Liver (tissue), 9 donors: ENCODE results near the gene PDZRN4. TPM values are rescaled to one million over a fixed set of nuclear protein-coding genes. Genes with fewer than 3 reads are reported as not detected.

ENCODE experiments used
- DNase-seq: peaks from one replicate; pipeline ENCODE4 v3.0.0-alpha.2; 2017; ENCODE audit warnings: low spot score
- H3K27ac ChIP-seq, 2 donors: one replicate each; pipeline ENCODE4 v1.7.0; 2013; ENCODE audit warnings: inconsistent platforms in 2 of 2, low read length in 2 of 2, control low read depth in 1 of 2, low read depth in 1 of 2, mild to moderate bottlenecking in 1 of 2
- H3K27me3 ChIP-seq, 4 donors: one replicate each; pipeline versions ENCODE4 v1.6.1 to v1.7.0; 2013; ENCODE audit warnings: low read length in 3 of 4, inconsistent platforms in 1 of 4, mild to moderate bottlenecking in 1 of 4, moderate library complexity in 1 of 4; ENCODE audit not compliant: control insufficient read depth in 4 of 4, insufficient read depth in 4 of 4
- H3K36me3 ChIP-seq, 4 donors: one replicate each; pipeline versions ENCODE4 v1.6.1 to v1.7.0; 2013; ENCODE audit warnings: low read length in 3 of 4, mild to moderate bottlenecking in 3 of 4, low read depth in 1 of 4, moderate library complexity in 1 of 4; ENCODE audit not compliant: control insufficient read depth in 4 of 4, insufficient read depth in 3 of 4
- H3K4me1 ChIP-seq, 4 donors: one replicate each; pipeline versions ENCODE4 v1.6.1 to v1.7.0; 2013; ENCODE audit warnings: low read length in 3 of 4, mild to moderate bottlenecking in 3 of 4, moderate library complexity in 1 of 4; ENCODE audit not compliant: control insufficient read depth in 4 of 4, insufficient read depth in 4 of 4
- H3K4me3 ChIP-seq, 3 donors: one replicate each; pipeline versions ENCODE4 v1.6.1 to v1.7.0; 2013; ENCODE audit warnings: low read length in 3 of 3, control low read depth in 1 of 3, low read depth in 1 of 3, mild to moderate bottlenecking in 1 of 3
- H3K9ac ChIP-seq, 2 donors: one replicate each; pipeline ENCODE4 v1.7.0; 2013; ENCODE audit warnings: low read length in 2 of 2, mild to moderate bottlenecking in 2 of 2, moderate library complexity in 2 of 2, control low read depth in 1 of 2, low read depth in 1 of 2
- H3K9me3 ChIP-seq, 4 donors: one replicate each; pipeline versions ENCODE4 v1.6.1 to v1.7.0; 2013; ENCODE audit warnings: low read length in 3 of 4; ENCODE audit not compliant: control insufficient read depth in 4 of 4
- EGR1 ChIP-seq, 2 donors: IDR thresholded peaks; 2 replicates each; pipeline ENCODE4 v1.6.1; 2016 to 2018; ENCODE audit warnings: antibody characterized with exemption in 2 of 2, low read depth in 2 of 2
- FOXA2 ChIP-seq: IDR thresholded peaks from 2 replicates; pipeline ENCODE4 v1.6.1; 2016; ENCODE audit warnings: antibody characterized with exemption
- GABPA ChIP-seq, 2 donors: IDR thresholded peaks in 1 of 2; conservative IDR thresholded peaks in 1 of 2; 2 replicates each; pipeline ENCODE4 v1.6.1; 2016; ENCODE audit warnings: antibody characterized with exemption in 2 of 2, mild to moderate bottlenecking in 1 of 2, moderate library complexity in 1 of 2
- JUND ChIP-seq, 2 donors: IDR thresholded peaks; 2 replicates each; pipeline ENCODE4 v1.6.1; 2016; ENCODE audit warnings: antibody characterized with exemption in 2 of 2
- RAD21 ChIP-seq, 2 donors: IDR thresholded peaks; 2 replicates each; pipeline ENCODE4 v1.6.1; 2016; ENCODE audit warnings: antibody characterized with exemption in 2 of 2, mild to moderate bottlenecking in 2 of 2
- REST ChIP-seq: IDR thresholded peaks from 2 replicates; pipeline ENCODE4 v1.6.1; 2016; ENCODE audit warnings: antibody characterized with exemption, mild to moderate bottlenecking
- SP1 ChIP-seq: IDR thresholded peaks from 2 replicates; pipeline ENCODE4 v1.6.1; 2018; ENCODE audit warnings: antibody characterized with exemption, mild to moderate bottlenecking
- TAF1 ChIP-seq: conservative IDR thresholded peaks from 2 replicates; pipeline ENCODE4 v1.6.1; 2016; ENCODE audit warnings: antibody characterized with exemption, mild to moderate bottlenecking
- ZBTB33 ChIP-seq: IDR thresholded peaks from 2 replicates; pipeline ENCODE4 v1.6.1; 2016; ENCODE audit warnings: antibody characterized with exemption
- WGBS: extraction: QIAGEN DNeasy Blood & Tissue Kit; methylation state at CpG from one replicate; pipeline ENCODE4 v1.1.7; 2013; 5-methylcytosine and 5-hydroxymethylcytosine counted together
- polyA plus RNA-seq, 2 donors: library from polyadenylated mRNA; stranded (reverse) in 1 of 2; unstranded in 1 of 2; fragments of 200-250 nt in 1 of 2; fragments of >200 nt in 1 of 2; fragmentation: Nextera tagmentation in 1 of 2; extraction: Ambion mirVana in 1 of 2; gene quantifications; one replicate each; pipeline versions ENCODE4 v1.2.1 to v1.2.3, GENCODE V29; 2013 to 2015
- total RNA-seq, 2 donors: library from RNA; depleted of rRNA; stranded (reverse); fragments of >200 nt; gene quantifications; one replicate each; pipeline ENCODE4 v1.2.3, GENCODE V29; 2014
- donor health status: healthy.
- donor health status: healthy.
- donor health status: healthy.
- donor health status: healthy.
- donor health status: healthy.

PDZRN4 gene
- total and polyA plus RNA-seq, 4 donors: 0.11 to 1.1 (median 0.24) TPM

- H3K4me1 ChIP-seq: no peaks in the 10 kb centered on the region
- no peaks in the 10 kb centered on the region for H3K9me3 ChIP-seq
- TF ChIP-seq SP1: no peak
- no peak for TF ChIP-seq ZBTB33
- TF ChIP-seq JUND (IDR thresholded peaks at IDR 0.05): no peak
- H3K27me3 ChIP-seq: no peaks in the 10 kb centered on the region
- no peaks in the 10 kb centered on the region for H3K36me3 ChIP-seq
- WGBS: 60% methylated on average over 2 of the region's 2 CpGs
- no peak overlapping the region for H3K4me3 ChIP-seq
- no peak overlapping the region for H3K27ac ChIP-seq
- no peak for DNase-seq
- no peak overlapping the region for H3K9ac ChIP-seq
Measured at GRCh38 chr12:41497409-41497808, 309.3 kb downstream of the PDZRN4 start.

GRCh38 chr12:41504976-41505375, 316.9 kb downstream of the PDZRN4 start:
- 89% methylated on average over 6 of the region's 6 CpGs for WGBS
- H3K36me3 ChIP-seq: no peaks in the 10 kb centered on the region
- H3K4me3 ChIP-seq: no peak overlapping the region
- no peak overlapping the region for H3K27ac ChIP-seq
- no peaks in the 10 kb centered on the region for H3K4me1 ChIP-seq
- H3K27me3 ChIP-seq: peaks cover 0 to 3% (median 1%) of the 10 kb centered on the region in 4 donors
- H3K9me3 ChIP-seq: no peaks in the 10 kb centered on the region
- H3K9ac ChIP-seq: no peak overlapping the region
- TF ChIP-seq EGR1 (IDR thresholded peaks at IDR 0.05; ENCODE audit: low read depth in 2 of 2) (no peak), GABPA (IDR thresholded peaks at IDR 0.05 in 1 of 2, conservative IDR thresholded peaks at IDR 0.05 in 1 of 2) (no peak), RAD21 (IDR thresholded peaks at IDR 0.05) (no peak), ZBTB33 (no peak)
- no peak for DNase-seq

GRCh38 chr12:41507286-41507685, 319.2 kb downstream of the PDZRN4 start:
- no peaks in the 10 kb centered on the region for H3K36me3 ChIP-seq
- no peak overlapping the region for H3K4me3 ChIP-seq
- no peaks in the 10 kb centered on the region for H3K4me1 ChIP-seq
- 75% methylated on average over 3 of the region's 3 CpGs for whole genome bisulfite sequencing
- peaks cover 0 to 3% (median 1%) of the 10 kb centered on the region in 4 donors for H3K27me3 ChIP-seq
- no peak for DNase-seq
- no peak overlapping the region for H3K9ac ChIP-seq
- H3K27ac ChIP-seq: no peak overlapping the region
- TF ChIP-seq FOXA2: no peak
- TF ChIP-seq TAF1: no peak
- TF ChIP-seq REST: no peak
- TF ChIP-seq GABPA (IDR thresholded peaks at IDR 0.05 in 1 of 2, conservative IDR thresholded peaks at IDR 0.05 in 1 of 2): no peak
- H3K9me3 ChIP-seq: no peaks in the 10 kb centered on the region
